Measurements from ENCODE around the gene DOC2B.
"Not testable (repeated sequence)": the region's sequence is repeated elsewhere in the genome, so short reads cannot be mapped to it uniquely, and the experiment has no call there.

Gene DOC2B

DNA sequence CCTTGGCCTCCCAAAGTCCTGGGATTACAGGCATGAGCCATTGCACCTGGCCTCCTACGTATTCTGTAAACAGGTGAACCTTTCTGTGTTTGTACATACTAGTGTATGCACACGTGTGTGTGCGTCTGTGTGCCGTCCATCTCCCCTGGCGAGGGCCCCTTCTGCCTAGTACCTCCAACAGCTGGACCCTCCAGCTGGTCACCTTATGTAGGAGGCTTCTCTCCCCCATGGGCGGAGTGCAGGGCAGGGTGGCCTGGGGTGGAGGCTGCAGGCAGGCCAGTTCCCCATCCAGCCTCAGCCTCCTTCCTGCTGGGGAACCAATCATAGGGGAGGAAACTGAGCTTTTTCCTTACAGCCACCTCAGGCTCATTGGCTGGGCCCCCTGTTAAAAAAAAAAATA is 24.4 kb upstream of the DOC2B start:
- Histone ChIP-seq H3K27ac (no peak overlapping the region), H3K9me3 (no peaks in the 10 kb centered on the region), H3K4me1 (no peaks in the 10 kb centered on the region), H3K4me3 (no peak overlapping the region), H3K27me3 (peaks cover 0 to 19% of the 10 kb centered on the region in 2 donors), H3K36me3 (no peaks in the 10 kb centered on the region)
- DNase-seq, result no peak
- TF ChIP-seq, protein P1, sequence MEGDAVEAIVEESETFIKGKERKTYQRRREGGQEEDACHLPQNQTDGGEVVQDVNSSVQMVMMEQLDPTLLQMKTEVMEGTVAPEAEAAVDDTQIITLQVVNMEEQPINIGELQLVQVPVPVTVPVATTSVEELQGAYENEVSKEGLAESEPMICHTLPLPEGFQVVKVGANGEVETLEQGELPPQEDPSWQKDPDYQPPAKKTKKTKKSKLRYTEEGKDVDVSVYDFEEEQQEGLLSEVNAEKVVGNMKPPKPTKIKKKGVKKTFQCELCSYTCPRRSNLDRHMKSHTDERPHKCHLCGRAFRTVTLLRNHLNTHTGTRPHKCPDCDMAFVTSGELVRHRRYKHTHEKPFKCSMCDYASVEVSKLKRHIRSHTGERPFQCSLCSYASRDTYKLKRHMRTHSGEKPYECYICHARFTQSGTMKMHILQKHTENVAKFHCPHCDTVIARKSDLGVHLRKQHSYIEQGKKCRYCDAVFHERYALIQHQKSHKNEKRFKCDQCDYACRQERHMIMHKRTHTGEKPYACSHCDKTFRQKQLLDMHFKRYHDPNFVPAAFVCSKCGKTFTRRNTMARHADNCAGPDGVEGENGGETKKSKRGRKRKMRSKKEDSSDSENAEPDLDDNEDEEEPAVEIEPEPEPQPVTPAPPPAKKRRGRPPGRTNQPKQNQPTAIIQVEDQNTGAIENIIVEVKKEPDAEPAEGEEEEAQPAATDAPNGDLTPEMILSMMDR (IDR thresholded peaks at IDR 0.05), result no peak
- intact Hi-C loops (cut with DNase I; ENCODE audit: low total_unique reads), result no loop called here

GRCh38 chr17:205148-205669 is 23.8 kb upstream of the DOC2B start:
- DNase-seq, result no peak
- H3K36me3 ChIP-seq, result no peaks in the 10 kb centered on the region
- H3K27me3 ChIP-seq, result peaks cover 0 to 24% of the 10 kb centered on the region in 2 donors
- no peak overlapping the region for H3K4me3 ChIP-seq
- no peak overlapping the region for H3K27ac ChIP-seq
- intact Hi-C loops (cut with DNase I; ENCODE audit: low total_unique reads), result no loop called here
- TF ChIP-seq, protein P1 (IDR thresholded peaks at IDR 0.05), result no peak
- H3K4me1 ChIP-seq, result peaks cover 0 to 2% (median 0%) of the 10 kb centered on the region in 4 donors
- H3K9me3 ChIP-seq, result no peaks in the 10 kb centered on the region

- Histone ChIP-seq H3K27me3 (peaks cover 0 to 30% of the 10 kb centered on the region in 2 donors), H3K4me1 (peaks cover 0 to 8% (median 0%) of the 10 kb centered on the region in 4 donors), H3K9me3 (no peaks in the 10 kb centered on the region), H3K4me3 (no peak overlapping the region), H3K36me3 (no peaks in the 10 kb centered on the region), H3K27ac (no peak overlapping the region)
- TF ChIP-seq, protein P1 (IDR thresholded peaks at IDR 0.05), result no peak
- intact Hi-C loops (cut with DNase I; ENCODE audit: low total_unique reads), result no loop called here
- no peak for DNase-seq
Measured at GRCh38 chr17:204427-205147, 23.1 kb upstream of the DOC2B start.

- TF ChIP-seq, protein P1 (IDR thresholded peaks at IDR 0.05), result no peak
- H3K27ac ChIP-seq, result no peak overlapping the region
- no peaks in the 10 kb centered on the region for H3K9me3 ChIP-seq
- DNase-seq, result no peak
- intact Hi-C loops (cut with DNase I; ENCODE audit: low total_unique reads), result no loop called here
- peaks cover 0 to 10% (median 0%) of the 10 kb centered on the region in 4 donors for H3K4me1 ChIP-seq
- no peaks in the 10 kb centered on the region for H3K36me3 ChIP-seq
- no peak overlapping the region for H3K4me3 ChIP-seq
- H3K27me3 ChIP-seq, result peaks cover 0 to 34% of the 10 kb centered on the region in 2 donors
Measured at GRCh38 chr17:202501-202951, 21.1 kb upstream of the DOC2B start.

GRCh38 chr17:201736-202135 is 20.3 kb upstream of the DOC2B start:
- DNase-seq; H3K4me3 ChIP-seq; H3K27ac ChIP-seq; H3K9me3 ChIP-seq; H3K36me3 ChIP-seq; intact Hi-C loops (cut with DNase I; ENCODE audit: low total_unique reads): not testable (repeated sequence)
- Histone ChIP-seq H3K27me3 (peaks cover 0 to 39% of the 10 kb centered on the region in 2 donors), H3K4me1 (peaks cover 0 to 10% (median 0%) of the 10 kb centered on the region in 4 donors)

DNA sequence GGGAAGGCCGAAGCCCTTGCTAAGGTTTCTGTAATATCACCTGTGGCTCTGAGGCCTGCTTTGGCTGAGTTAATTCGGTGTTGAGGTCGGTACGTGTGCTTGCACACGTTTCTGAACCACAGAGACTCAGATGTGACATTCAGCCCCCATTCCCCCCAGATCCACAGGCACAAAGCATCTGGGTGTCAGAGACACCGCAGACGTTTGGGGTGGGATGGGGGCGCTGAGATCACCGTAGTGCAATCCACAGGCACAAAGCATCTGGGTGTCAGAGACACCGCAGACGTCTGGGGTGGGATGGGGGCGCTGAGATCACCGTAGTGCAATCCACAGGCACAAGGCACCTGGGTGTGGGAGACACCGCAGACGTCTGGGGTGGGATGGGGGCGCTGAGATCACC is 19.8 kb upstream of the DOC2B start:
- H3K27ac ChIP-seq; intact Hi-C loops (cut with DNase I; ENCODE audit: low total_unique reads); DNase-seq; H3K4me3 ChIP-seq; H3K36me3 ChIP-seq; H3K9me3 ChIP-seq: not testable (repeated sequence)
- Histone ChIP-seq H3K4me1 (peaks cover 0 to 10% (median 0%) of the 10 kb centered on the region in 4 donors), H3K27me3 (peaks cover 0 to 41% of the 10 kb centered on the region in 2 donors)
